Kidney epithelial cell (primary cell): ENCODE measurements around the gene PAK6. TPM values are rescaled to one million over a fixed set of nuclear protein-coding genes. Genes with fewer than 3 reads are reported as not detected.

ENCODE experiments used
- DNase-seq: peaks from one replicate; pipeline ENCODE4 v3.0.0-alpha.2; 2010; ENCODE audit warnings: low read depth
- H3K27me3 ChIP-seq: 2 replicates; pipeline ENCODE4 v1.6.0; 2011; ENCODE audit warnings: low read length; ENCODE audit not compliant: control insufficient read depth, insufficient read depth
- H3K36me3 ChIP-seq: 2 replicates; pipeline ENCODE4 v1.5.1; 2011; ENCODE audit warnings: low read length; ENCODE audit not compliant: control insufficient read depth, insufficient read depth
- H3K4me3 ChIP-seq: 2 replicates; pipeline ENCODE4 v1.5.1; 2011; ENCODE audit warnings: low read depth, mild to moderate bottlenecking, control low read depth, low read length
- total RNA-seq: library from RNA; depleted of rRNA; stranded (reverse); fragments of >200 nt; gene quantifications from 2 replicates; pipeline ENCODE4 v1.2.3, GENCODE V29; 2015
- TF ChIP-seq, protein P1 (sequence below): IDR thresholded peaks from 2 replicates; pipeline ENCODE4 v1.5.1; 2011; ENCODE audit warnings: mild to moderate bottlenecking, moderate library complexity, low read length, control low read depth, inconsistent platforms; ENCODE audit not compliant: insufficient read depth, poor library complexity, severe bottlenecking

Gene PAK6
- total RNA-seq, 1 donor from 2014 or later, result 15.3 TPM

DNA sequence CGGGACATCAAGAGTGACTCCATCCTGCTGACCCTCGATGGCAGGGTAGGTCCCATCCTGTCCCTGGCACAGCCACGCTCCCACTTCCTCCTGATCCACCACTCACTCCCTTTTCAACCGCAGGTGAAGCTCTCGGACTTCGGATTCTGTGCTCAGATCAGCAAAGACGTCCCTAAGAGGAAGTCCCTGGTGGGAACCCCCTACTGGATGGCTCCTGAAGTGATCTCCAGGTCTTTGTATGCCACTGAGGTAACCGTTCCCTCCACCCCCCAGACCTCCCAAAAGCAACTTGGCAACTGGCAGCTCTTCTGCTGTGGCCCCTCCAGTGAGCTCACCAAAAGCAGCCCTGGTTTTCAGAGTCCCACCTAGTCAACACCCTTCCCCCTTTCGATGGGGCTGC is 34.6 kb downstream of the PAK6 start:
- TF ChIP-seq, protein P1, sequence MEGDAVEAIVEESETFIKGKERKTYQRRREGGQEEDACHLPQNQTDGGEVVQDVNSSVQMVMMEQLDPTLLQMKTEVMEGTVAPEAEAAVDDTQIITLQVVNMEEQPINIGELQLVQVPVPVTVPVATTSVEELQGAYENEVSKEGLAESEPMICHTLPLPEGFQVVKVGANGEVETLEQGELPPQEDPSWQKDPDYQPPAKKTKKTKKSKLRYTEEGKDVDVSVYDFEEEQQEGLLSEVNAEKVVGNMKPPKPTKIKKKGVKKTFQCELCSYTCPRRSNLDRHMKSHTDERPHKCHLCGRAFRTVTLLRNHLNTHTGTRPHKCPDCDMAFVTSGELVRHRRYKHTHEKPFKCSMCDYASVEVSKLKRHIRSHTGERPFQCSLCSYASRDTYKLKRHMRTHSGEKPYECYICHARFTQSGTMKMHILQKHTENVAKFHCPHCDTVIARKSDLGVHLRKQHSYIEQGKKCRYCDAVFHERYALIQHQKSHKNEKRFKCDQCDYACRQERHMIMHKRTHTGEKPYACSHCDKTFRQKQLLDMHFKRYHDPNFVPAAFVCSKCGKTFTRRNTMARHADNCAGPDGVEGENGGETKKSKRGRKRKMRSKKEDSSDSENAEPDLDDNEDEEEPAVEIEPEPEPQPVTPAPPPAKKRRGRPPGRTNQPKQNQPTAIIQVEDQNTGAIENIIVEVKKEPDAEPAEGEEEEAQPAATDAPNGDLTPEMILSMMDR, result no peak
- DNase-seq, result no peak
- Histone ChIP-seq H3K4me3 (no peak overlapping the region), H3K27me3 (peaks cover 16% of the 10 kb centered on the region), H3K36me3 (no peaks in the 10 kb centered on the region)

DNA sequence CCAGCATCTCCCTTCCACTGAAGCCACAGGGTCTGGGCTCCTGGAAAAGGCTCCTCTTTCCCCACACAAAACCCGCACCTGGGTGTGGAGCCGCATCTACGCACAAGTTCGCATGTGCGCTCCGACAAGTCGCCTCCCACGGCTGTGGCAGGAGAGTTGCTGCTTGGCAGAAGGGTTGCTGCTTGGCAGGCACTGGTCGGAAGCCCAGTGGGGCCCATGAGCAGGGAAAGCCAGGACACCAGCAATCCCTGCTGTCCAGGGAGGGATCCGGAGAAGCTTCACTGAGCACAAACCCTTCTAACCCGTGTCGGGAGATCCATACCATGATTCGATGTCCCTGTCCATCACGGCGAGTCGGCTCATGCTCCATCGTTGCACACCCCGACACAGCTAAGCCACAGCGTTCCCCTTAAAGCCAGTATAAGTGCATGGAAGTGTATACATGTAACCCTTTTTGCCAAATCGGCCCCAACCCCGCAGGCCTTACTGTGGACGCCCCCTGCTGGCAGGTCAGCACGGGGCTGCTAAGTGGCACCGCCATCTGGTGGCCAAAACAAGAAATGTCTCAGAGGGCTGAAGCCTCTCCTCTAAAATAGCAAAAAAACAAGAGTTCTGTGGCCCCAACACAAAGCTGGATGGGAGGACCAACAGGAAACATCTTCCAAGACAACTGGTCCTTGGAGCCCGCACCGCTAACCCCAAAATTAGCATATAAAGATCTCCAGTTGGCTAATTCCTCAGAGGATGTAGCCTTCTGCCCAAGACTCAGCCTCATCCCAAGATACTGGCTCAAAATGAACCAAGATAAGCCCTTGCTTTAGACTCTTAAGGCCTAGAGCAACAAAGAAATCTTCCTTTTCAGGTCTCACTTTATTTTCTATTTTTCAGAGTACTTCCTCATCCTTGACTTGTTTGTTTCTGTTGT is 35.7 kb downstream of the PAK6 start:
- TF ChIP-seq, protein P1, result peak; percentile 100
- peaks cover 28% of the 10 kb centered on the region for H3K27me3 ChIP-seq
- H3K4me3 ChIP-seq, result no peak overlapping the region
- no peaks in the 10 kb centered on the region for H3K36me3 ChIP-seq
- DNase-seq, result no peak

DNA sequence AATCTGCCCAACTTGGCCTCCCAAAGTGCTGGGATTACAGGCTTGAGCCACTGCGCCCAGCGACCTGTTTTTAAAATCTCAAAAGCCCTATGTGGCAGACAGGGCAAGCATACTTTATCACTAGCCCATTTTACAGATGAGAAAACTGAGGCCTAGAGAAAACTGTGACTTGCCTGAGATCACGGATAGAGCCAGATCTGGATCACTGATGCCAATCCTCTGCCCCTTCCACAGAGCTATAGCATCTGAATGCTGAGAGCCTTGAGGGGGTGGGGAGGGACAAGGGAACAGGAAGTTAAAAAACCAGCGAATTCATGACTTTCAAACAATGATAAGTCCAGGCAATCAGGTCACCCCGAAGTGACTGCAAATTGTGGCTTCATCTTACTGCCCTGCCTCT is 36.7 kb downstream of the PAK6 start:
- TF ChIP-seq, protein P1, result no peak

DNA sequence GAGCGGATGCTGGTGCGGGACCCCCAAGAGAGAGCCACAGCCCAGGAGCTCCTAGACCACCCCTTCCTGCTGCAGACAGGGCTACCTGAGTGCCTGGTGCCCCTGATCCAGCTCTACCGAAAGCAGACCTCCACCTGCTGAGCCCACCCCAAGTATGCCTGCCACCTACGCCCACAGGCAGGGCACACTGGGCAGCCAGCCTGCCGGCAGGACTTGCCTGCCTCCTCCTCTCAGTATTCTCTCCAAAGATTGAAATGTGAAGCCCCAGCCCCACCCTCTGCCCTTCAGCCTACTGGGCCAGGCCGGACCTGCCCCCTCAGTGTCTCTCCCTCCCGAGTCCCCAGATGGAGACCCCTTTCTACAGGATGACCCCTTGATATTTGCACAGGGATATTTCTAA is 37.1 kb downstream of the PAK6 start:
- TF ChIP-seq, protein P1, result no peak
- H3K36me3 ChIP-seq, result no peaks in the 10 kb centered on the region
- no peak for DNase-seq
- no peak overlapping the region for H3K4me3 ChIP-seq
- H3K27me3 ChIP-seq, result peaks cover 41% of the 10 kb centered on the region

More for the DNA sequence above, 36.7 kb downstream of the PAK6 start:
- no peak for DNase-seq
- Histone ChIP-seq H3K36me3 (no peaks in the 10 kb centered on the region), H3K27me3 (peaks cover 37% of the 10 kb centered on the region), H3K4me3 (no peak overlapping the region)

DNA sequence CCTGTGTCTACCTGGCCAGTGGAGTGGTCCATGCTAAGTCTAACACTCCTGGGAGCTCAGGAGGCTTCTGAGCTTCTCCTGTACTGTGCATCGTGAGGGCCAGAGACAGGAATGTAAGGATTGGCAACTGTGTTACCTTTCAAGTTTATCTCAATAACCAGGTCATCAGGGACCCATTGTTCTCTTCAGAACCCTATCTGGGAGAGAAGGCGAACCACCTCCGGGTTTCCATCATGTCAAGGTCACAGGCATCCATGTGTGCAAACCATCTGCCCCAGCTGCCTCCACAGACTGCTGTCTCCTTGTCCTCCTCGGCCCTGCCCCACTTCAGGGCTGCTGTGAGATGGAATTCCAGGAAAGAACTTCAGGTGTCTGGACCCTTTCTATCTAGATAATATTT is 38.1 kb downstream of the PAK6 start:
- peaks cover 51% of the 10 kb centered on the region for H3K27me3 ChIP-seq
- H3K4me3 ChIP-seq, result no peak overlapping the region
- no peaks in the 10 kb centered on the region for H3K36me3 ChIP-seq
- DNase-seq, result no peak
- TF ChIP-seq, protein P1, result no peak
